Esophagus muscularis mucosa (tissue), 4 donors: ENCODE data around the gene GLCE. TPM values are rescaled to one million over a fixed set of nuclear protein-coding genes. Genes with fewer than 3 reads are reported as not detected.

Source experiments
- DNase-seq: peaks from one replicate; pipeline ENCODE4 v3.0.0-alpha.2; 2017; ENCODE audit errors: extremely low spot score
- H3K27ac ChIP-seq, 4 donors: fragments of 200-600 bp; sonication (generic); replicated peaks in 1 of 4; 1 replicate in 3 of 4; 2 replicates in 1 of 4; pipeline ENCODE4 v1.5.1; 2016 to 2019; ENCODE audit warnings: mild to moderate bottlenecking in 1 of 4
- H3K27me3 ChIP-seq, 4 donors: fragments of 200-600 bp; sonication (generic); one replicate each; pipeline versions ENCODE4 v1.5.1 to v1.6.0; 2016 to 2019
- H3K36me3 ChIP-seq, 4 donors: fragments of 200-600 bp; sonication (generic); one replicate each; pipeline ENCODE4 v1.5.1; 2016 to 2019
- H3K4me1 ChIP-seq, 4 donors: fragments of 200-600 bp; sonication (generic); one replicate each; pipeline ENCODE4 v1.5.1; 2016 to 2019
- H3K4me3 ChIP-seq, 4 donors: fragments of 200-600 bp; sonication (generic); 1 replicate in 2 of 4; 2 replicates in 2 of 4; pipeline ENCODE4 v1.5.1; 2016 to 2019; ENCODE audit warnings: mild to moderate bottlenecking in 4 of 4, moderate library complexity in 1 of 4
- H3K9me3 ChIP-seq, 4 donors: fragments of 200-600 bp; sonication (generic); 1 replicate in 3 of 4; 2 replicates in 1 of 4; pipeline ENCODE4 v1.5.1; 2016 to 2019
- EP300 ChIP-seq: sonication (generic); formaldehyde crosslinking; IDR thresholded peaks from one replicate; pipeline ENCODE4 v1.6.1; 2017; ENCODE audit warnings: antibody characterized with exemption
- POLR2A ChIP-seq: fragments of 450-650 bp; IDR thresholded peaks from one replicate; pipeline ENCODE4 v1.6.1; 2017; ENCODE audit warnings: antibody characterized with exemption, moderate library complexity, mild to moderate bottlenecking, low read depth
- POLR2AphosphoS5 ChIP-seq, 2 donors: sonication (generic); formaldehyde crosslinking; IDR thresholded peaks; one replicate each; pipeline ENCODE4 v1.6.1; 2017; ENCODE audit warnings: antibody characterized with exemption in 2 of 2
- WGBS: methylation state at CpG from one replicate; pipeline ENCODE4 v1.1.5; 2018; 5-methylcytosine and 5-hydroxymethylcytosine counted together
- intact Hi-C: fragments of 100-400 bp; cut with DNase I; formaldehyde crosslinking; loops from one replicate; pipeline ENCODE4 v1.15.1; 2023
- total RNA-seq, 4 donors: library from RNA; depleted of rRNA; stranded (reverse); fragments of >200 nt; gene quantifications; one replicate each; pipeline versions ENCODE4 v1.1.0 to v1.2.1, GENCODE V29; 2016
- TF ChIP-seq, protein P1 (sequence below), 3 experiments: fragments of 200-600 bp in 2 of 3; fragments of 450-650 bp in 1 of 3; sonication (generic) in 2 of 3; IDR thresholded peaks; one replicate each; pipeline ENCODE4 v1.5.1; 2017 to 2019; ENCODE audit warnings: antibody characterized with exemption in 3 of 3, mild to moderate bottlenecking in 2 of 3, moderate library complexity in 1 of 3

GLCE gene
- total RNA-seq, 4 donors from 2014 or later = 9.6 to 13.2 (median 9.8) TPM

DNA sequence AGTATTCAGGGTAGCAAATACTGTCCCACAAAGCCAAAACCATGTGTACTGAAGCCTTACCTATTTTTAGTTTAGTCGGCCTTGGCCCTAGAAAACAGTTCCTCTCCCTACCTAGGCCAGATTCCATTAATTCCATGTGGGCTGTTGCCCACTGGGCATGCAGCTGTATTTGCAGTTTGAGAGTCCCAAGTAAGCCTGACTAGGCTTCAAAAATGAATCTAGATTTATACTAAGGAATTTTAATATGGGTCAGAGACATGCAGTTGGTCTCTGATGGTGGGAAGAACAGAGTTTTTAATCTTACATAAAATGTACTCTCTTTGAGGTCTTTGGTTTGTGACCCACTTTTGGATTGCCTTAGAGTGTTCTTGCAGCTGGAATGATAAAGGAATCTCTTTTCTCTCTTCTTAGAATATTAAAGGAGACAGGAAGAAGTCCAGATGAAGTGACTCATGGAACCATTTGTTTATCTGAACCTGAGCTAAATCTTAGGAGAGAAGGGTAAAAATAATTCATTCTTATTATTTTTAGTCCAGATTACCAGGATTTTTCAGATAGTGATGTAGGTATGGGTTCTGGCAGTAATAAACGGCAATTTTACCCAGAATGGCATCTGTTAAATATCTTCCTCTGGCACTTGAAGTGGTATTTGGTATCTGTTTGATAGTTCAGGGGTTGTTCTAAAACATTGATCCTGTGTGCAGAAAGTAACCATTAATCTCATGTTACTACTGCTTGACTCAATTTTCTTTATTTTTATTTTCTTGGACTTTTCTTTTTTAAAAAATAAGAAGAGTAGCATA, 33.8 kb downstream of the GLCE start:
- DNase-seq = no peak
- TF ChIP-seq, protein P1, sequence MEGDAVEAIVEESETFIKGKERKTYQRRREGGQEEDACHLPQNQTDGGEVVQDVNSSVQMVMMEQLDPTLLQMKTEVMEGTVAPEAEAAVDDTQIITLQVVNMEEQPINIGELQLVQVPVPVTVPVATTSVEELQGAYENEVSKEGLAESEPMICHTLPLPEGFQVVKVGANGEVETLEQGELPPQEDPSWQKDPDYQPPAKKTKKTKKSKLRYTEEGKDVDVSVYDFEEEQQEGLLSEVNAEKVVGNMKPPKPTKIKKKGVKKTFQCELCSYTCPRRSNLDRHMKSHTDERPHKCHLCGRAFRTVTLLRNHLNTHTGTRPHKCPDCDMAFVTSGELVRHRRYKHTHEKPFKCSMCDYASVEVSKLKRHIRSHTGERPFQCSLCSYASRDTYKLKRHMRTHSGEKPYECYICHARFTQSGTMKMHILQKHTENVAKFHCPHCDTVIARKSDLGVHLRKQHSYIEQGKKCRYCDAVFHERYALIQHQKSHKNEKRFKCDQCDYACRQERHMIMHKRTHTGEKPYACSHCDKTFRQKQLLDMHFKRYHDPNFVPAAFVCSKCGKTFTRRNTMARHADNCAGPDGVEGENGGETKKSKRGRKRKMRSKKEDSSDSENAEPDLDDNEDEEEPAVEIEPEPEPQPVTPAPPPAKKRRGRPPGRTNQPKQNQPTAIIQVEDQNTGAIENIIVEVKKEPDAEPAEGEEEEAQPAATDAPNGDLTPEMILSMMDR (IDR thresholded peaks at IDR 0.05) = no peak
- TF ChIP-seq POLR2A (no peak), POLR2AphosphoS5 (IDR thresholded peaks at IDR 0.05) (no peak), EP300 (no peak)
- WGBS = 24% methylated on average over 2 of the region's 2 CpGs
- Histone ChIP-seq H3K4me3 (no peak overlapping the region), H3K27me3 (no peaks in the 10 kb centered on the region), H3K36me3 (peaks cover 0 to 5% (median 2%) of the 10 kb centered on the region in 4 donors), H3K27ac (peak overlapping the region in 3 of 4 donors; percentile 23 to 62 (median 44)), H3K4me1 (peaks cover 22 to 28% (median 26%) of the 10 kb centered on the region in 4 donors), H3K9me3 (peaks cover 0 to 9% (median 0%) of the 10 kb centered on the region in 4 donors)
- intact Hi-C loops = no loop called here

DNA sequence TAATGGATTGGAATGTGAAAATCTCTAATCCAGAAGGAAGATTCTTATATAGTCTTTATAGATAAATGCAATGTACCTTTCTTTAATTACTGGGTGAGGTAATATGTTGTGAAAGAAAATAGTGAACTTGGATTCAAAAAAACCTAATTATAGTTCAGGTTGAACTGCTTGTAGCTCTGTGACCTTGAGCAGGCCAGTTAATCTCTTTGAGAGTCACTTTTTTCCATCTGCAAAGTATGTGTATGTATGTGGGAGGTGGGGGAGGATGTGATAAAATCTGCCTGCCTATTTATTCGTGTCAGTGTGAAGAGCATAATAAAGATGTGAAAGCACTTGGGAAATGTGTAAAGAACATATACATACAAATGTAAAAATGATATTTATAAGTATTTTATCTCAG, 34.4 kb downstream of the GLCE start:
- intact Hi-C loops = no loop called here
- no peak overlapping the region for H3K4me3 ChIP-seq
- peak overlapping the region in 1 of 4 donors; percentile 44 for H3K27ac ChIP-seq
- H3K4me1 ChIP-seq = peaks cover 22 to 28% (median 26%) of the 10 kb centered on the region in 4 donors
- no peaks in the 10 kb centered on the region for H3K27me3 ChIP-seq
- peaks cover 0 to 5% (median 2%) of the 10 kb centered on the region in 4 donors for H3K36me3 ChIP-seq
- TF ChIP-seq EP300 (no peak), POLR2A (no peak), POLR2AphosphoS5 (IDR thresholded peaks at IDR 0.05) (no peak)
- TF ChIP-seq, protein P1 (IDR thresholded peaks at IDR 0.05) = no peak
- peaks cover 0 to 9% (median 0%) of the 10 kb centered on the region in 4 donors for H3K9me3 ChIP-seq
- DNase-seq = no peak
- WGBS = 16% methylated on average over 1 of the region's 1 CpG

GRCh38 chr15:69200832-69201745, 40.7 kb downstream of the GLCE start:
- Histone ChIP-seq H3K9me3 (no peaks in the 10 kb centered on the region), H3K4me3 (no peak overlapping the region), H3K4me1 (no peaks in the 10 kb centered on the region), H3K27ac (no peak overlapping the region), H3K27me3 (no peaks in the 10 kb centered on the region), H3K36me3 (peaks cover 0 to 5% (median 2%) of the 10 kb centered on the region in 4 donors)
- no peak for DNase-seq
- TF ChIP-seq, protein P1 (IDR thresholded peaks at IDR 0.05) = no peak
- intact Hi-C loops = no loop called here
- 72% methylated on average over 1 of the region's 1 CpG for WGBS

- no peak for DNase-seq
- Histone ChIP-seq H3K9me3 (no peaks in the 10 kb centered on the region), H3K4me1 (no peaks in the 10 kb centered on the region), H3K4me3 (no peak overlapping the region), H3K27me3 (no peaks in the 10 kb centered on the region), H3K27ac (no peak overlapping the region), H3K36me3 (no peaks in the 10 kb centered on the region)
- WGBS = 81% methylated on average over 1 of the region's 1 CpG
- TF ChIP-seq, protein P1 (IDR thresholded peaks at IDR 0.05) = no peak
- TF ChIP-seq POLR2AphosphoS5 (IDR thresholded peaks at IDR 0.05) = no peak
- no peak for TF ChIP-seq EP300
- TF ChIP-seq POLR2A = no peak
- intact Hi-C loops = no loop called here
These were observed 45.6 kb downstream of the GLCE start for GRCh38 chr15:69206079-69206478.
